Neural cell (in vitro differentiated cells): ENCODE measurements around the gene NPHP4. TPM values are rescaled to one million over a fixed set of nuclear protein-coding genes. Genes with fewer than 3 reads are reported as not detected.

Experiments
- H2AFZ ChIP-seq: fragments of 200-600, 300-800 bp; sonication (generic), shearing (Covaris generic); 2 replicates; pipeline ENCODE4 v1.6.0; 2014; ENCODE audit warnings: low read depth, mild to moderate bottlenecking, antibody characterized with exemption, low read length, moderate library complexity
- H3F3A ChIP-seq: fragments of 200-600 bp; shearing (Covaris generic); 2 replicates; pipeline ENCODE4 v1.6.1; 2016; ENCODE audit warnings: mild to moderate bottlenecking, moderate library complexity, mixed read lengths, antibody characterized with exemption, low read length; ENCODE audit not compliant: insufficient read depth, poor library complexity, severe bottlenecking
- H3K27ac ChIP-seq: fragments of 200-600, 300-800 bp; sonication (generic), shearing (Covaris generic); 2 replicates; pipeline ENCODE4 v1.5.1; 2014; ENCODE audit warnings: mild to moderate bottlenecking, low read length, moderate library complexity
- H3K27me3 ChIP-seq: fragments of 300-800, 200-600 bp; sonication (generic), shearing (Covaris generic); 2 replicates; pipeline ENCODE4 v1.6.0; 2014; ENCODE audit warnings: mild to moderate bottlenecking, low read depth, low read length, moderate library complexity; ENCODE audit not compliant: insufficient read depth
- H3K36me3 ChIP-seq: fragments of 300-800, 200-600 bp; sonication (generic), shearing (Covaris generic); 2 replicates; pipeline ENCODE4 v1.5.1; 2014; ENCODE audit warnings: mild to moderate bottlenecking, antibody characterized with exemption, low read length, moderate library complexity; ENCODE audit not compliant: insufficient read depth
- H3K4me2 ChIP-seq: fragments of 300-800, 200-600 bp; sonication (generic), shearing (Covaris generic); 2 replicates; pipeline ENCODE4 v1.6.0; 2014; ENCODE audit warnings: mild to moderate bottlenecking, low read length
- H3K4me3 ChIP-seq: fragments of 300-800, 200-600 bp; sonication (generic), shearing (Covaris generic); 2 replicates; pipeline ENCODE4 v1.5.1; 2014; ENCODE audit warnings: mild to moderate bottlenecking, low read length, moderate library complexity
- H3K79me2 ChIP-seq: fragments of 200-600 bp; shearing (Covaris generic); replicated peaks from 2 replicates; pipeline ENCODE4 v1.6.0; 2014; ENCODE audit warnings: mild to moderate bottlenecking, low read length, moderate library complexity; ENCODE audit not compliant: insufficient read depth
- H3K9ac ChIP-seq: fragments of 300-800, 200-600 bp; sonication (generic), shearing (Covaris generic); 2 replicates; pipeline ENCODE4 v1.6.1; 2016; ENCODE audit warnings: mild to moderate bottlenecking, low read length, mixed read lengths
- H3K9me2 ChIP-seq: fragments of 200-600 bp; shearing (Covaris generic); 2 replicates; pipeline ENCODE4 v1.6.1; 2016; ENCODE audit warnings: mild to moderate bottlenecking, low read length, mixed read lengths; ENCODE audit not compliant: insufficient read depth
- H3K9me3 ChIP-seq: fragments of 200-600, 300-800 bp; sonication (generic), shearing (Covaris generic); 2 replicates; pipeline ENCODE4 v1.6.1; 2016; ENCODE audit warnings: mild to moderate bottlenecking, mixed run types, low read length, moderate library complexity, mixed read lengths
- H4K20me1 ChIP-seq: fragments of 200-600 bp; shearing (Covaris generic); 2 replicates; pipeline ENCODE4 v1.6.1; 2016; ENCODE audit warnings: mild to moderate bottlenecking, mixed run types; ENCODE audit not compliant: insufficient read depth
- CTCF ChIP-seq: fragments of 450-650 bp; IDR thresholded peaks from 2 replicates; pipeline ENCODE4 v1.5.1; 2014; ENCODE audit warnings: antibody characterized with exemption, mild to moderate bottlenecking, moderate library complexity; ENCODE audit not compliant: poor library complexity, severe bottlenecking
- EP300 ChIP-seq: fragments of 450-650 bp; conservative IDR thresholded peaks from 2 replicates; pipeline ENCODE4 v1.6.1; 2014; ENCODE audit warnings: antibody characterized with exemption, mild to moderate bottlenecking, moderate library complexity; ENCODE audit not compliant: poor library complexity, severe bottlenecking
- EZH2 ChIP-seq: fragments of 200-600, 300-800 bp; shearing (Covaris generic), sonication (generic); IDR thresholded peaks from 2 replicates; pipeline ENCODE4 v1.6.1; 2014; ENCODE audit warnings: antibody characterized with exemption, low read length, borderline replicate concordance, mild to moderate bottlenecking; ENCODE audit not compliant: insufficient read depth, poor library complexity, severe bottlenecking
- MXI1 ChIP-seq: fragments of 450-650 bp; conservative IDR thresholded peaks from 2 replicates; pipeline ENCODE4 v1.6.1; 2014; ENCODE audit warnings: antibody characterized with exemption, mild to moderate bottlenecking; ENCODE audit not compliant: poor library complexity, severe bottlenecking
- POLR2AphosphoS5 ChIP-seq: IDR thresholded peaks from 2 replicates; pipeline ENCODE4 v1.6.1; 2012
- RAD21 ChIP-seq: fragments of 450-650 bp; conservative IDR thresholded peaks from 2 replicates; pipeline ENCODE4 v1.6.1; 2014; ENCODE audit warnings: antibody characterized with exemption, mild to moderate bottlenecking, moderate library complexity
- SMC3 ChIP-seq: fragments of 450-650 bp; conservative IDR thresholded peaks from 2 replicates; pipeline ENCODE4 v1.6.1; 2014; ENCODE audit warnings: antibody characterized with exemption, mild to moderate bottlenecking, moderate library complexity; ENCODE audit not compliant: poor library complexity
- TAF1 ChIP-seq: IDR thresholded peaks from 2 replicates; pipeline ENCODE4 v1.6.1; 2012; ENCODE audit warnings: low read depth
- polyA plus RNA-seq: library from polyadenylated mRNA; depleted of rRNA; stranded (reverse); fragments of >200 nt; gene quantifications from 2 replicates; pipeline ENCODE4 v1.2.3, GENCODE V29; 2014
- TF ChIP-seq, protein P1 (sequence below): IDR thresholded peaks from 2 replicates; pipeline ENCODE4 v1.6.1; 2012; ENCODE audit warnings: borderline replicate concordance

NPHP4 gene
- polyA plus RNA-seq, 1 donor from 2014 or later, result 17.1 TPM

DNA sequence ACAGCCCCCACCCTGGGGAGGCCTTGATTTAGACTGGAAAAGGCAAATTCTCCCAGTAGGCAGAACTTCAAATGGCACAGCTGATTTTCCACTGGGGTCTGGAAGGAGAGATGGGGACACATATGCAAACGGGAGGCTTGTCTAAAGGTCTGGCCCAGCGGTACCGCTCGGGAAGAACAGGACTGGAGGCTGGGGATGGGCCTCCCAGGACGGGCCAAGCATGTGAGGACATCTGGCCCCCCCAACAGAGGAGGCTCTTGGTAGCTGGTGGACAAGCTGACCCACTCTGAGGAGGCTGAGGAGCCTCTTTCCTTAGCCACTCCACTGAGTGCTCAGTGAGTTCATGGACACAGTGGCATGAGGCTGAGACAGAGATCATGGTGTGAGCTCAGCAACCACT, 170.0 kb downstream of the NPHP4 start:
- Histone ChIP-seq H3K9me3 (peaks cover 2% of the 10 kb centered on the region), H3K4me3 (no peak overlapping the region), H3K9ac (no peak overlapping the region), H3K4me2 (no peak overlapping the region), H3K36me3 (no peaks in the 10 kb centered on the region), H3K79me2 (no peaks in the 10 kb centered on the region), H3K9me2 (no peaks in the 10 kb centered on the region), H3K27ac (no peak overlapping the region), H4K20me1 (no peaks in the 10 kb centered on the region), H2AFZ (no peak overlapping the region), H3F3A (no peaks in the 10 kb centered on the region), H3K27me3 (no peaks in the 10 kb centered on the region)
- TF ChIP-seq SMC3 (no peak), EZH2 (no peak), TAF1 (no peak), RAD21 (no peak), MXI1 (no peak), EP300 (no peak), POLR2AphosphoS5 (no peak), CTCF (no peak)
- TF ChIP-seq, protein P1, sequence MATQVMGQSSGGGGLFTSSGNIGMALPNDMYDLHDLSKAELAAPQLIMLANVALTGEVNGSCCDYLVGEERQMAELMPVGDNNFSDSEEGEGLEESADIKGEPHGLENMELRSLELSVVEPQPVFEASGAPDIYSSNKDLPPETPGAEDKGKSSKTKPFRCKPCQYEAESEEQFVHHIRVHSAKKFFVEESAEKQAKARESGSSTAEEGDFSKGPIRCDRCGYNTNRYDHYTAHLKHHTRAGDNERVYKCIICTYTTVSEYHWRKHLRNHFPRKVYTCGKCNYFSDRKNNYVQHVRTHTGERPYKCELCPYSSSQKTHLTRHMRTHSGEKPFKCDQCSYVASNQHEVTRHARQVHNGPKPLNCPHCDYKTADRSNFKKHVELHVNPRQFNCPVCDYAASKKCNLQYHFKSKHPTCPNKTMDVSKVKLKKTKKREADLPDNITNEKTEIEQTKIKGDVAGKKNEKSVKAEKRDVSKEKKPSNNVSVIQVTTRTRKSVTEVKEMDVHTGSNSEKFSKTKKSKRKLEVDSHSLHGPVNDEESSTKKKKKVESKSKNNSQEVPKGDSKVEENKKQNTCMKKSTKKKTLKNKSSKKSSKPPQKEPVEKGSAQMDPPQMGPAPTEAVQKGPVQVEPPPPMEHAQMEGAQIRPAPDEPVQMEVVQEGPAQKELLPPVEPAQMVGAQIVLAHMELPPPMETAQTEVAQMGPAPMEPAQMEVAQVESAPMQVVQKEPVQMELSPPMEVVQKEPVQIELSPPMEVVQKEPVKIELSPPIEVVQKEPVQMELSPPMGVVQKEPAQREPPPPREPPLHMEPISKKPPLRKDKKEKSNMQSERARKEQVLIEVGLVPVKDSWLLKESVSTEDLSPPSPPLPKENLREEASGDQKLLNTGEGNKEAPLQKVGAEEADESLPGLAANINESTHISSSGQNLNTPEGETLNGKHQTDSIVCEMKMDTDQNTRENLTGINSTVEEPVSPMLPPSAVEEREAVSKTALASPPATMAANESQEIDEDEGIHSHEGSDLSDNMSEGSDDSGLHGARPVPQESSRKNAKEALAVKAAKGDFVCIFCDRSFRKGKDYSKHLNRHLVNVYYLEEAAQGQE, result no peak

- Histone ChIP-seq H3K36me3 (no peaks in the 10 kb centered on the region), H3F3A (no peaks in the 10 kb centered on the region), H3K79me2 (no peaks in the 10 kb centered on the region), H3K27ac (no peak overlapping the region), H3K4me2 (no peak overlapping the region), H2AFZ (no peak overlapping the region), H3K4me3 (no peak overlapping the region), H3K27me3 (no peaks in the 10 kb centered on the region), H3K9me2 (no peaks in the 10 kb centered on the region), H4K20me1 (no peaks in the 10 kb centered on the region), H3K9me3 (peaks cover 3% of the 10 kb centered on the region), H3K9ac (no peak overlapping the region)
- TF ChIP-seq CTCF (no peak), TAF1 (no peak), MXI1 (no peak), POLR2AphosphoS5 (no peak), EZH2 (no peak), RAD21 (no peak), EP300 (no peak), SMC3 (no peak)
- TF ChIP-seq, protein P1, result no peak
Observed at GRCh38 chr1:5821540-5822176, 170.6 kb downstream of the NPHP4 start.
